Sigmoid colon (tissue), 7 donors: Measurements from ENCODE around the gene F12. TPM values are rescaled to one million over a fixed set of nuclear protein-coding genes. Genes with fewer than 3 reads are reported as not detected.

Source experiments
- DNase-seq: peaks from one replicate; pipeline ENCODE4 v3.0.0-alpha.2; 2019
- H3K27ac ChIP-seq, 4 donors: fragments of 200-600 bp; sonication (generic); one replicate each; pipeline ENCODE4 v1.5.1; 2016 to 2019; ENCODE audit warnings: mild to moderate bottlenecking in 1 of 4
- H3K27me3 ChIP-seq, 3 donors: fragments of 200-600 bp; sonication (generic); one replicate each; pipeline ENCODE4 v1.5.1; 2019; ENCODE audit warnings: mild to moderate bottlenecking in 1 of 3
- H3K36me3 ChIP-seq, 4 donors: fragments of 200-600 bp; sonication (generic); one replicate each; pipeline ENCODE4 v1.5.1; 2016 to 2019
- H3K4me1 ChIP-seq, 4 donors: fragments of 200-600 bp; sonication (generic); one replicate each; pipeline ENCODE4 v1.5.1; 2017 to 2019
- H3K4me3 ChIP-seq, 4 donors: fragments of 200-600 bp; sonication (generic); one replicate each; pipeline ENCODE4 v1.5.1; 2017 to 2019; ENCODE audit warnings: mild to moderate bottlenecking in 2 of 4, moderate library complexity in 1 of 4
- H3K9me3 ChIP-seq, 4 donors: fragments of 200-600 bp in 3 of 4; sonication (generic) in 3 of 4; one replicate each; pipeline versions ENCODE4 v1.5.1 to v1.6.1; 2013 to 2019
- EP300 ChIP-seq, 4 donors: sonication (generic); formaldehyde crosslinking; IDR thresholded peaks; one replicate each; pipeline ENCODE4 v1.6.1; 2017; ENCODE audit warnings: antibody characterized with exemption in 4 of 4
- POLR2A ChIP-seq, 2 donors: fragments of 450-650 bp; IDR thresholded peaks; one replicate each; pipeline ENCODE4 v1.6.1; 2016; ENCODE audit warnings: antibody characterized with exemption in 2 of 2, mild to moderate bottlenecking in 2 of 2, moderate library complexity in 2 of 2
- POLR2AphosphoS5 ChIP-seq, 4 donors: sonication (generic); formaldehyde crosslinking; IDR thresholded peaks; one replicate each; pipeline ENCODE4 v1.6.1; 2017; ENCODE audit warnings: antibody characterized with exemption in 4 of 4
- WGBS, 2 donors: extraction: QIAGEN DNeasy Blood & Tissue Kit; methylation state at CpG; one replicate each; pipeline ENCODE4 v1.1.7; 2013; 5-methylcytosine and 5-hydroxymethylcytosine counted together
- intact Hi-C: fragments of 100-400 bp; cut with DNase I; formaldehyde crosslinking; loops from one replicate; pipeline ENCODE4 v1.15.1; 2023
- polyA plus RNA-seq, 3 donors: library from polyadenylated mRNA; stranded (reverse); fragments of 200-250 nt; gene quantifications; one replicate each; pipeline ENCODE4 v1.2.3, GENCODE V29; 2013
- total RNA-seq, 4 donors: library from RNA; depleted of rRNA; stranded (reverse); fragments of >200 nt; gene quantifications; one replicate each; pipeline ENCODE4 v1.1.0, GENCODE V29; 2016
- TF ChIP-seq, protein P1 (sequence below), 4 experiments: fragments of 450-650 bp in 3 of 4; fragments of 200-600 bp in 1 of 4; IDR thresholded peaks; one replicate each; pipeline ENCODE4 v1.5.1; 2016 to 2019; ENCODE audit warnings: antibody characterized with exemption in 4 of 4, mild to moderate bottlenecking in 3 of 4, moderate library complexity in 2 of 4
- donor health status: healthy with polysubstance abuse.
- donor health status: Bipolar disorder and iron deficiency.
- donor health status: healthy.

The F12 gene
- total and polyA plus RNA-seq, 7 donors: 0.36 to 14.0 (median 2.2) TPM; not detected in 1

DNA sequence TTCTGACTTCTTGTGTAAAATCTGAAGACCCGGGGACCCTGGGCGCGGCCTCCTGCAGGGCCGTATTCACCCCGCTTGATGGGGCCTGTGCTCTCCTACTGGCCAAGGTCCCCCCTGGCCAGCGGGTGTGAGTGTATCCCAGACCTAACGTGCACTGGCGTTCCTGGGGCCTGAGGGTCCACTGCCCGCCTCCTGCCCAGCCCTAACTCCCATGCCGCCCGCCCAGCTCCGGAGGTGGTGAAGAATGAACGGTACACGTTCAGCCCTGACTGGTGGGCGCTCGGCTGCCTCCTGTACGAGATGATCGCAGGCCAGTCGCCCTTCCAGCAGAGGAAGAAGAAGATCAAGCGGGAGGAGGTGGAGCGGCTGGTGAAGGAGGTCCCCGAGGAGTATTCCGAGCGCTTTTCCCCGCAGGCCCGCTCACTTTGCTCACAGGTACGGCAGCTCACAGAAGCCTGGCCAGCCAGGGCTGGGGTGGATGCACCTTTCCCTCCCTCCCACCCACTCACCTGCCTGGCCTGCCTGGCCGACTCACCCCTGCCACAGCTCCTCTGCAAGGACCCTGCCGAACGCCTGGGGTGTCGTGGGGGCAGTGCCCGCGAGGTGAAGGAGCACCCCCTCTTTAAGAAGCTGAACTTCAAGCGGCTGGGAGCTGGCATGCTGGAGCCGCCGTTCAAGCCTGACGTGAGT, 26.6 kb upstream of the F12 start:
- no peaks in the 10 kb centered on the region for H3K27me3 ChIP-seq
- H3K36me3 ChIP-seq: peaks cover 28 to 80% (median 52%) of the 10 kb centered on the region in 4 donors
- H3K27ac ChIP-seq: no peak overlapping the region
- DNase-seq: no peak
- no peaks in the 10 kb centered on the region for H3K9me3 ChIP-seq
- peaks cover 0 to 17% (median 6%) of the 10 kb centered on the region in 4 donors for H3K4me1 ChIP-seq
- no peak for TF ChIP-seq POLR2AphosphoS5 (IDR thresholded peaks at IDR 0.05)
- TF ChIP-seq, protein P1, sequence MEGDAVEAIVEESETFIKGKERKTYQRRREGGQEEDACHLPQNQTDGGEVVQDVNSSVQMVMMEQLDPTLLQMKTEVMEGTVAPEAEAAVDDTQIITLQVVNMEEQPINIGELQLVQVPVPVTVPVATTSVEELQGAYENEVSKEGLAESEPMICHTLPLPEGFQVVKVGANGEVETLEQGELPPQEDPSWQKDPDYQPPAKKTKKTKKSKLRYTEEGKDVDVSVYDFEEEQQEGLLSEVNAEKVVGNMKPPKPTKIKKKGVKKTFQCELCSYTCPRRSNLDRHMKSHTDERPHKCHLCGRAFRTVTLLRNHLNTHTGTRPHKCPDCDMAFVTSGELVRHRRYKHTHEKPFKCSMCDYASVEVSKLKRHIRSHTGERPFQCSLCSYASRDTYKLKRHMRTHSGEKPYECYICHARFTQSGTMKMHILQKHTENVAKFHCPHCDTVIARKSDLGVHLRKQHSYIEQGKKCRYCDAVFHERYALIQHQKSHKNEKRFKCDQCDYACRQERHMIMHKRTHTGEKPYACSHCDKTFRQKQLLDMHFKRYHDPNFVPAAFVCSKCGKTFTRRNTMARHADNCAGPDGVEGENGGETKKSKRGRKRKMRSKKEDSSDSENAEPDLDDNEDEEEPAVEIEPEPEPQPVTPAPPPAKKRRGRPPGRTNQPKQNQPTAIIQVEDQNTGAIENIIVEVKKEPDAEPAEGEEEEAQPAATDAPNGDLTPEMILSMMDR (IDR thresholded peaks at IDR 0.05): no peak
- TF ChIP-seq POLR2A (IDR thresholded peaks at IDR 0.05): no peak
- no peak for TF ChIP-seq EP300 (IDR thresholded peaks at IDR 0.05)
- intact Hi-C loops: no loop called here
- H3K4me3 ChIP-seq: no peak overlapping the region
- 94 to 97% methylated on average over 37 of the region's 37 CpGs for WGBS, 2 donors

DNA sequence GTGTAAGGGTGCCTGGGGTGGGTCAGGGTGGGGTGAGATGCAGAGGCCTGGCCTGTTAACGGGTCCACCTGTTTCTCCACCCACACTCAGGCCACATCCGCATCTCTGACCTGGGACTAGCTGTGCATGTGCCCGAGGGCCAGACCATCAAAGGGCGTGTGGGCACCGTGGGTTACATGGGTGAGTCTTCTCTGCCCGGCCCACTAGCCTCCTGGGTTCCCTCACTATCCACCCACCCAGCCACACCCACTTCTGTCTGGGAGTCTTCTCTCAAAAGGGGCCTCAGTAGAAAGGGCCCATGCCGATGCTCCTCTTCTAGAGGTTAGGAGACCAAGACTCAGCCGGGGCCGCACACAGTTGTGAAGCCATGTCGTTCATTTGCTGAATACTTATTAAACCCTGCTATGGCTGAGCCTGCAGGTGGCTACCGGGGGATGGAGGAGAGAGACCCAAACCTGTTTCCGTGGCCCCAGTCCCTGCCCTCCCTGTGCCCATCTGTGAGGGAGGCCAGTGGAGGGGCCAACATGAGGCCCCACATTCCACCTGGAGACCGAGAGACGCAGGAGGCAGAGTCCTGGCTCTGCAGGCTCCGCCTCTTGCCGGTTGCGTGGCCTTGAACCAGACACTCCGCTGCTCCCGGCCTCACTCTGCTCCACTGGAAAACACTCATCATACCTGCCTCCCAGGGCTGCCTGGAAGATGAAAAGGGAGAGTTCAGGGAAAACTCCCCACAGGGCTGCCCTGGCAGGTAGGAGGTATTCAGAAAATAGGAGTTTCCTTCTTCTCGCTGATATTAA, 25.8 kb upstream of the F12 start:
- Histone ChIP-seq H3K9me3 (no peaks in the 10 kb centered on the region), H3K36me3 (peaks cover 25 to 78% (median 56%) of the 10 kb centered on the region in 4 donors), H3K4me1 (peaks cover 0 to 17% (median 6%) of the 10 kb centered on the region in 4 donors), H3K27me3 (no peaks in the 10 kb centered on the region), H3K27ac (no peak overlapping the region), H3K4me3 (no peak overlapping the region)
- intact Hi-C loops: no loop called here
- 92% methylated on average over 20 of the region's 20 CpGs for WGBS, 2 donors
- no peak for DNase-seq
- TF ChIP-seq, protein P1 (IDR thresholded peaks at IDR 0.05): no peak
- TF ChIP-seq EP300 (IDR thresholded peaks at IDR 0.05): no peak
- no peak for TF ChIP-seq POLR2AphosphoS5 (IDR thresholded peaks at IDR 0.05)
- TF ChIP-seq POLR2A (IDR thresholded peaks at IDR 0.05): no peak

DNA sequence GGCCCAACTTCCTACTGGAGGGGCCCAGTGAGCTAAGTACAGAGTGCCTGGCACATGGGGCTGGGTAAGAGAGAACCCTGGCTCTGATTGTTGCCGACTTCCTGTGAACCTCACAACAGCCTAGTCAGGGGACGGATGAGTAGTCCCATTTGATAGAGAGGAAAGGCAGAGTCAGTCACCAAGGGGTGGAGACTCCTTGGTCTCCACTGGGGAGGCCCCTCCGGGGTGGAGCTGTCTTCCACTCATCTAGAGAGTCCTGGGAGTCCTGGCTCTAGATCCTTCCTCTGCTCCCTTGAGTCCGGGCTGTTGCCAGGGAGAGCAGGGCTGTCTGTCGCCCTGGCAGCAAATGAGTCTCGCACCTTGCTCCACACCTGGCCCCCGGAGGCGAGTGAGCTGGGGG, 25.1 kb upstream of the F12 start:
- Histone ChIP-seq H3K27me3 (no peaks in the 10 kb centered on the region), H3K4me3 (no peak overlapping the region), H3K27ac (no peak overlapping the region), H3K4me1 (peaks cover 0 to 17% (median 7%) of the 10 kb centered on the region in 4 donors), H3K36me3 (peaks cover 25 to 78% (median 56%) of the 10 kb centered on the region in 4 donors), H3K9me3 (no peaks in the 10 kb centered on the region)
- WGBS, 2 donors: 84 to 90% methylated on average over 8 of the region's 8 CpGs
- intact Hi-C loops: no loop called here
- no peak for DNase-seq
- TF ChIP-seq POLR2AphosphoS5 (IDR thresholded peaks at IDR 0.05) (no peak), EP300 (IDR thresholded peaks at IDR 0.05) (no peak), POLR2A (IDR thresholded peaks at IDR 0.05) (no peak)
- TF ChIP-seq, protein P1 (IDR thresholded peaks at IDR 0.05): no peak

DNA sequence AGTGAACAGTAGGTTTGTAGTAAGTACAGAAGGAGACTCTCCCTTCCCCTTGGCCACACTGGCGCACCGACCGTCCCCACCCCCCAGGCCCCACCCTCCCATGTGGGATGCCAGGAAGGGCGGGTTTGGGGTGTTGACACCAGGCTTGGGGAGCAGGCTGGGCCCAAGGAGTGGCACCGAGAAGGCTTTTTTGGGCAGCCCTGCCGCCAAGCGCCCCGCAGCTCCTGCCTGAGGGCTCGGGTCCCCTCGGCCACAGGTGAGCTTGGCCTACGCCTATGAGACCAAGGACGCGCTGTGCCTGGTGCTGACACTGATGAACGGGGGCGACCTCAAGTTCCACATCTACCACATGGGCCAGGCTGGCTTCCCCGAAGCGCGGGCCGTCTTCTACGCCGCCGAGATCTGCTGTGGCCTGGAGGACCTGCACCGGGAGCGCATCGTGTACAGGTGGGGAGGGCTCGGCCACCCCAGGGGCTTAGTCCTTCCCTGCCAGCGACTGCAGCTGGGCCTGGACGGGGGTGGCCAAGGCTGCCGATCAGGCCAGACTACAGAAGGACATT, 24.4 kb upstream of the F12 start:
- H3K4me3 ChIP-seq: no peak overlapping the region
- H3K27ac ChIP-seq: no peak overlapping the region
- TF ChIP-seq EP300 (IDR thresholded peaks at IDR 0.05) (no peak), POLR2AphosphoS5 (IDR thresholded peaks at IDR 0.05) (no peak), POLR2A (IDR thresholded peaks at IDR 0.05) (no peak)
- TF ChIP-seq, protein P1 (IDR thresholded peaks at IDR 0.05): no peak
- intact Hi-C loops: no loop called here
- 92% methylated on average over 29 of the region's 29 CpGs for WGBS, 2 donors
- no peaks in the 10 kb centered on the region for H3K9me3 ChIP-seq
- H3K36me3 ChIP-seq: peaks cover 25 to 78% (median 56%) of the 10 kb centered on the region in 4 donors
- H3K27me3 ChIP-seq: no peaks in the 10 kb centered on the region
- H3K4me1 ChIP-seq: peaks cover 0 to 20% (median 14%) of the 10 kb centered on the region in 4 donors
- DNase-seq: no peak
